ENCODE data around the gene OSBPL8.
A peak's percentile ranks its signal among the peaks of the same experiment; 100 is the strongest.

Gene OSBPL8

GRCh38 chr12:76559400-76560085 lies at the start of gene OSBPL8:
Gene OSBPL8 (minus strand): TSS chr12:76559771. CDS start chr12:76487551, 72,220 bp downstream.
- peak; percentile 90 to 95 for DNase-seq

GRCh38 chr12:76608070-76608469 lies 48.5 kb upstream of the OSBPL8 start:
- no peak for DNase-seq

GRCh38 chr12:76595056-76595455 lies 35.5 kb upstream of the OSBPL8 start:
- no peak for DNase-seq

- DNase-seq: no peak
Measured at GRCh38 chr12:76591476-76591875, 31.9 kb upstream of the OSBPL8 start.

- no peak for DNase-seq
Measured at GRCh38 chr12:76590131-76590530, 30.6 kb upstream of the OSBPL8 start.

GRCh38 chr12:76588881-76589565 lies 29.5 kb upstream of the OSBPL8 start:
- no peak for DNase-seq

GRCh38 chr12:76587428-76588178 lies 28.0 kb upstream of the OSBPL8 start:
- no peak for DNase-seq

GRCh38 chr12:76586764-76587395 lies 27.3 kb upstream of the OSBPL8 start:
- DNase-seq: peak; percentile 5 to 65

GRCh38 chr12:76583301-76583700 lies 23.7 kb upstream of the OSBPL8 start:
- DNase-seq: no peak

- no peak for DNase-seq
Measured at GRCh38 chr12:76573840-76574373, 14.3 kb upstream of the OSBPL8 start.

GRCh38 chr12:76571256-76571655 lies 11.7 kb upstream of the OSBPL8 start:
- no peak for DNase-seq

GRCh38 chr12:76569685-76570604 lies 10.4 kb upstream of the OSBPL8 start:
- DNase-seq: no peak

GRCh38 chr12:76568888-76569551 lies 9.4 kb upstream of the OSBPL8 start:
- DNase-seq: no peak

GRCh38 chr12:76568130-76568529 lies 8.6 kb upstream of the OSBPL8 start:
- no peak for DNase-seq

GRCh38 chr12:76563061-76563460 lies 3.5 kb upstream of the OSBPL8 start:
- no peak for DNase-seq

GRCh38 chr12:76562130-76562529 lies 2.6 kb upstream of the OSBPL8 start:
- DNase-seq: no peak

GRCh38 chr12:76560086-76560491 lies 518 bp upstream of the OSBPL8 start:
- DNase-seq: no peak

GRCh38 chr12:76558684-76559399 lies 729 bp downstream of the OSBPL8 start:
- peak in 1 of 2 donors; percentile 31 for DNase-seq

- DNase-seq: no peak
Measured at GRCh38 chr12:76556368-76556767, 3.2 kb downstream of the OSBPL8 start.

GRCh38 chr12:76555797-76556196 lies 3.8 kb downstream of the OSBPL8 start:
- DNase-seq: no peak

All from hippocampal formation (tissue), 2 donors.